Panc1 (cell line): ENCODE measurements around the gene C1QTNF4. TPM values are rescaled to one million over a fixed set of nuclear protein-coding genes. Genes with fewer than 3 reads are reported as not detected.

Experiments used
- ATAC-seq: fragments of 200-7000 bp; cut with Tn5 transposase; 2 replicates; pipeline ENCODE4 v1.9.1; 2020; ENCODE audit warnings: mild to moderate bottlenecking, moderate library complexity
- BruUV-seq: library from RNA; stranded (reverse); fragments of 400-500 nt; replicated peaks from 2 replicates; lab custom pipeline; 2021; lab: Mats Ljungman, UMichigan
- CTCF ChIA-PET: fragments of 300-600 bp; sonication (Branson Sonifier 250); formaldehyde crosslinking; loops from one replicate; lab custom pipeline; 2022; ENCODE audit warnings: antibody characterized with exemption; lab: Charles Lee
- POLR2A ChIA-PET: fragments of 300-600 bp; sonication (Branson Sonifier 250); formaldehyde crosslinking; loops from one replicate; lab custom pipeline; 2022; ENCODE audit warnings: antibody characterized with exemption; lab: Charles Lee
- DNase-seq: peaks from one replicate; pipeline ENCODE4 v3.0.0-alpha.2; 2010; ENCODE audit warnings: low read depth, low spot score
- H3K27ac ChIP-seq: 2 replicates; pipeline ENCODE4 v1.5.1; 2011; ENCODE audit warnings: mild to moderate bottlenecking, low read length, inconsistent platforms
- H3K27me3 ChIP-seq: fragments of 200-500 bp; sonication (Bioruptor generic); 2 replicates; pipeline ENCODE4 v1.6.0; 2014; ENCODE audit warnings: low read length, inconsistent platforms; ENCODE audit not compliant: control insufficient read depth, insufficient read depth
- H3K36me3 ChIP-seq: fragments of 200-500 bp; sonication (Bioruptor generic); 2 replicates; pipeline ENCODE4 v1.5.1; 2014; ENCODE audit warnings: inconsistent platforms, mild to moderate bottlenecking, low read length, moderate library complexity; ENCODE audit not compliant: control insufficient read depth, insufficient read depth
- H3K4me1 ChIP-seq: 2 replicates; pipeline ENCODE4 v1.5.1; 2011; ENCODE audit warnings: inconsistent platforms, mild to moderate bottlenecking, low read length, moderate library complexity; ENCODE audit not compliant: control insufficient read depth, insufficient read depth
- H3K4me3 ChIP-seq, 2 experiments: 2 replicates each; pipeline ENCODE4 v1.5.1; 2011 to 2012; ENCODE audit warnings: low read depth in 2 of 2, low read length in 2 of 2, mild to moderate bottlenecking in 2 of 2, inconsistent platforms in 1 of 2, moderate library complexity in 1 of 2
- H3K9me3 ChIP-seq: fragments of 200-500 bp; sonication (Bioruptor generic); 2 replicates; pipeline ENCODE4 v1.5.1; 2014; ENCODE audit warnings: low read depth, mild to moderate bottlenecking, inconsistent platforms, low read length, moderate library complexity; ENCODE audit not compliant: control insufficient read depth, insufficient read depth
- POLR2AphosphoS5 ChIP-seq: IDR thresholded peaks from 2 replicates; pipeline ENCODE4 v1.6.1; 2012; ENCODE audit warnings: mild to moderate bottlenecking, low read depth, low read length, moderate library complexity
- REST ChIP-seq, 2 experiments: IDR thresholded peaks; 2 replicates each; pipeline ENCODE4 v1.6.1; 2011 to 2012; ENCODE audit warnings: low read depth in 2 of 2, control low read depth in 1 of 2, low read length in 1 of 2, mild to moderate bottlenecking in 1 of 2, moderate library complexity in 1 of 2; ENCODE audit not compliant: insufficient read depth in 1 of 2
- SIN3A ChIP-seq: IDR thresholded peaks from 2 replicates; pipeline ENCODE4 v1.6.1; 2012; ENCODE audit warnings: low read depth, mild to moderate bottlenecking, low read length, moderate library complexity, borderline replicate concordance; ENCODE audit not compliant: insufficient read depth
- TCF7L2 ChIP-seq: IDR thresholded peaks from 2 replicates; pipeline ENCODE4 v1.6.1; 2011; ENCODE audit warnings: mild to moderate bottlenecking, low read depth, low read length, inconsistent platforms
- in situ Hi-C: cut with HindIII; loops from 2 replicates; pipeline ENCODE4 v1.10.0; 2016; ENCODE audit warnings: low sequenced_read_pairs, low pct_unique_long_range_greater_than_20kb
- intact Hi-C: fragments of 100-400 bp; cut with micrococcal nuclease; formaldehyde crosslinking; loops from one replicate; pipeline ENCODE4 v1.10.0; 2022; ENCODE audit not compliant: unreplicated experiment
- total RNA-seq: library from RNA; stranded (reverse); gene quantifications from one replicate; pipeline ENCODE4 v1.2.1, GENCODE V29; 2021; ENCODE audit not compliant: unreplicated experiment
- TF ChIP-seq, protein P1 (sequence below): fragments of 450-650 bp; IDR thresholded peaks from 2 replicates; pipeline ENCODE4 v1.5.1; 2017; ENCODE audit warnings: mild to moderate bottlenecking

C1QTNF4 gene
- total RNA-seq, 1 experiment from 2014 or later: not detected

DNA sequence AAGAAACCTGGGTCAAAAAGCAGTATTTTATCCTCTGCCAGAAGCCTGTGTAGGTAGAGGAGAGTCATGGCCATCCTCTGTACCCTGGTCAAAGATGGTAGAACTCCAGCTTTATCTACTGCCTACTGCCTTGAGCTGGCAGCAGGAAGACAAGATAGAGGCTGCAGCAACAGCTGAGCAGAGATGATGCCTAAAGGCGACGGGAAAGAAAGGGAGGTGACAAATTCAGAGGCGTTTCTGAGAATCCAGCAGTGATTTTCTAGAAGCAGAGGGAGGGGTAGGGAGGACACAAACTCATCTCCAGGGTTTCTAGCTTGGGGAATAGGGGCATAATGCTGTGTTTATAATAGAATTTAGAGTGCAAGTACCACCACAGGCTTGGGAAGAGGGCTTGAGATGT is 15.5 kb upstream of the C1QTNF4 start:
- ATAC-seq (no peak), DNase-seq (no peak)
- no peak for TF ChIP-seq TCF7L2
- TF ChIP-seq, protein P1, sequence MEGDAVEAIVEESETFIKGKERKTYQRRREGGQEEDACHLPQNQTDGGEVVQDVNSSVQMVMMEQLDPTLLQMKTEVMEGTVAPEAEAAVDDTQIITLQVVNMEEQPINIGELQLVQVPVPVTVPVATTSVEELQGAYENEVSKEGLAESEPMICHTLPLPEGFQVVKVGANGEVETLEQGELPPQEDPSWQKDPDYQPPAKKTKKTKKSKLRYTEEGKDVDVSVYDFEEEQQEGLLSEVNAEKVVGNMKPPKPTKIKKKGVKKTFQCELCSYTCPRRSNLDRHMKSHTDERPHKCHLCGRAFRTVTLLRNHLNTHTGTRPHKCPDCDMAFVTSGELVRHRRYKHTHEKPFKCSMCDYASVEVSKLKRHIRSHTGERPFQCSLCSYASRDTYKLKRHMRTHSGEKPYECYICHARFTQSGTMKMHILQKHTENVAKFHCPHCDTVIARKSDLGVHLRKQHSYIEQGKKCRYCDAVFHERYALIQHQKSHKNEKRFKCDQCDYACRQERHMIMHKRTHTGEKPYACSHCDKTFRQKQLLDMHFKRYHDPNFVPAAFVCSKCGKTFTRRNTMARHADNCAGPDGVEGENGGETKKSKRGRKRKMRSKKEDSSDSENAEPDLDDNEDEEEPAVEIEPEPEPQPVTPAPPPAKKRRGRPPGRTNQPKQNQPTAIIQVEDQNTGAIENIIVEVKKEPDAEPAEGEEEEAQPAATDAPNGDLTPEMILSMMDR: no peak
- TF ChIP-seq REST (IDR thresholded peaks at IDR 0.05; ENCODE audit: insufficient read depth in 1 of 2, low read depth in 2 of 2, low read length in 1 of 2): no peak
- TF ChIP-seq POLR2AphosphoS5: no peak
- no peak for TF ChIP-seq SIN3A
- Histone ChIP-seq H3K36me3 (no peaks in the 10 kb centered on the region), H3K4me1 (no peaks in the 10 kb centered on the region), H3K9me3 (no peaks in the 10 kb centered on the region), H3K4me3 (no peak overlapping the region), H3K27me3 (no peaks in the 10 kb centered on the region), H3K27ac (no peak overlapping the region)
- in situ Hi-C loops: no loop called here
- CTCF ChIA-PET: no interaction called here
- intact Hi-C loops: no loop called here
- BruUV-seq: no TSS peak
- POLR2A ChIA-PET: no interaction called here

DNA sequence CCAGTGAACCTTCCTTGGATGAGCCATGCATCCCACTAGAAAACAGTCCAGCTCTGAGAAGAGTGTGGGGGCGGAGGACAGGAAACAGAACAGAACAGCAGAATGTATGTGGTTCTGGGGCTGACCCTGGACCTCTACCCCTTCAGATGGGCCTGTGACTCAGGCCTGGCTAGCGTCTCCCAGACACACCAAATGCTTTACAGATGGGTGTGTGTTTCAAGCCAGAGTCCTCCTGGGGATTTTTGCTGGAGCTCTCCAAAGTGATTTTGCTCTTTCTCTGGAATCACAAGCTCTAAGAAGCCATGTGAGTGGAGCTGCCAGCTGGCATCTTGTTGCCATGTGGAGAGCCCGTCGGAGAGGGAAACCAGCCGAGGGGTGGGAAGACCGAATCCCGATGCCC is 13.2 kb upstream of the C1QTNF4 start:
- H3K4me3 ChIP-seq: no peak overlapping the region
- in situ Hi-C loops (no loop called here), intact Hi-C loops (no loop called here)
- no peak for DNase-seq
- ChIA-PET CTCF (no interaction called here), POLR2A (no interaction called here)
- H3K27ac ChIP-seq: no peak overlapping the region
- H3K4me1 ChIP-seq: no peaks in the 10 kb centered on the region
- ATAC-seq: no peak
- no peaks in the 10 kb centered on the region for H3K9me3 ChIP-seq
- H3K27me3 ChIP-seq: no peaks in the 10 kb centered on the region
- TF ChIP-seq SIN3A: no peak
- no peak for TF ChIP-seq REST (IDR thresholded peaks at IDR 0.05; ENCODE audit: insufficient read depth in 1 of 2, low read depth in 2 of 2, low read length in 1 of 2)
- TF ChIP-seq POLR2AphosphoS5: no peak
- TF ChIP-seq, protein P1: no peak
- TF ChIP-seq TCF7L2: no peak
- no peaks in the 10 kb centered on the region for H3K36me3 ChIP-seq
- no TSS peak for BruUV-seq
